Lung microvascular endothelial cell (primary cell): Measurements from ENCODE around the gene RILPL2. TPM values are rescaled to one million over a fixed set of nuclear protein-coding genes. Genes with fewer than 3 reads are reported as not detected.
"Not testable (repeated sequence)": the region's sequence is repeated elsewhere in the genome, so short reads cannot be mapped to it uniquely, and the experiment has no call there.

ENCODE experiments used
- DNase-seq, 2 donors: peaks; one replicate each; pipeline versions ENCODE4 v3.0.0 to v3.0.0-alpha.2; 2010; ENCODE audit warnings: low read depth in 2 of 2
- total RNA-seq: library from RNA; depleted of rRNA; stranded (reverse); fragments of >200 nt; gene quantifications from 2 replicates; pipeline ENCODE4 v1.2.1, GENCODE V29; 2014

The RILPL2 gene, protein sequence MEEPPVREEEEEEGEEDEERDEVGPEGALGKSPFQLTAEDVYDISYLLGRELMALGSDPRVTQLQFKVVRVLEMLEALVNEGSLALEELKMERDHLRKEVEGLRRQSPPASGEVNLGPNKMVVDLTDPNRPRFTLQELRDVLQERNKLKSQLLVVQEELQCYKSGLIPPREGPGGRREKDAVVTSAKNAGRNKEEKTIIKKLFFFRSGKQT
- total RNA-seq: 3.1 and 3.2 TPM in 2 replicates

DNA sequence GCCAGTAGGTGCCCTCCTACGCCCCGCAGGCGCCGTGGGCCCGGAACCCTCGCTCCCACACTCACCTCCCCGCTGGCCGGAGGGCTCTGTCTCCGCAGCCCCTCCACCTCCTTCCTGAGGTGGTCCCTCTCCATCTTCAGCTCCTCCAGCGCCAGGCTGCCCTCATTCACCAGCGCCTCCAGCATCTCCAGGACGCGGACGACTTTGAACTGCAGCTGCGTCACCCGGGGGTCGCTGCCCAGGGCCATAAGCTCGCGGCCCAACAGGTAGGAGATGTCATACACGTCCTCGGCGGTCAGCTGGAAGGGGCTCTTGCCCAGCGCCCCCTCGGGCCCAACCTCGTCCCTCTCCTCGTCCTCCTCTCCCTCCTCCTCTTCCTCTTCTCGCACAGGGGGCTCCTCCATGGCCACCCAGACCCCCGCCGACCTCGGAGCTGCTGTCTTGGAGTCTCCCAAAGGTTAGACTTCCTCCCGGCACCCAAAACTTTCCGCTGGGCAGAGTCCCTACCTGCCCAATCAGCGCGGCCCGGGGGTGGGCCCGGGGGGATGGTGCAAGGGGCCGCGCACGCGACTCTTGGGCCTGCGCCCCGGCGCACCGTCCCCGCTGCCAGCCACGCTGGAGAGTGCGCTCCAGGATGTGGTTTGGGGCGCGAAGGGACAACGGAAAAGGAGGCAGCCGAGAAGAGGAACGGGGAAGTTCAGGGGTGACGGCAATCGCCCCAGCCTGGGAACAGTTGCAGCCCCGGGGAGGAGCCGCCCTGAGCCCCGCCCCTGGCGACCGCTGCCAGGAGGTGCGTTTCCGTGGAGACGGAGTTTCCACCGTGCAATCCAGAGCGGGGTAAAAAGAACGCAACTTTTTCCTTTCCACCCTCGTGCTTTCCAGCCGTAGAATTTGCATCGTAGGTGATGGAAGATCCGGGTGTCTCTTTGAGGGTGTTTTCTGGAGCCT lies at the start of gene RILPL2:
Gene RILPL2, minus strand, starts transcription at position 668 of the 948 bp plus-strand sequence. Its CDS starts 264 bp downstream, at position 404.
- DNase-seq: peak; percentile 79 to 85

DNA sequence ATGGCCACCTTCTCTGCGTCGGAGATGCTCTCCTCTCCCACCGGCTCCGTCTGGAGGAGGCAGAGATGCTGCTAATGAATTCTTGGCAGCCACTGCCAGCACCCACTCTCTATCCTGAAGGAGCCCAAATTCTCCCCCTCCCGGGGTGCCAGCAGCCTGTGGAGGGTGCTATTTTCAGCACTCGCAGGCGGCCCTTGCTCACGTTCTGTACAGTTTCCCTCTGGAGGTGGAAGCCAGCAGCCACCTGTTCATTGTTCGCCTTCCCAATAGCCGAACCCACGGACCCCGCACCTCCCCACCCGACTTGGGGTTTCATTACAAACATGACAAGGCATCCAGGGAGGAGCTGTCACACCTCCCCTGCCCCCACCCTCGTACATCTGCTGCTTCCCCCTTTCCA lies 49.3 kb upstream of the RILPL2 start:
- no peak for DNase-seq

DNA sequence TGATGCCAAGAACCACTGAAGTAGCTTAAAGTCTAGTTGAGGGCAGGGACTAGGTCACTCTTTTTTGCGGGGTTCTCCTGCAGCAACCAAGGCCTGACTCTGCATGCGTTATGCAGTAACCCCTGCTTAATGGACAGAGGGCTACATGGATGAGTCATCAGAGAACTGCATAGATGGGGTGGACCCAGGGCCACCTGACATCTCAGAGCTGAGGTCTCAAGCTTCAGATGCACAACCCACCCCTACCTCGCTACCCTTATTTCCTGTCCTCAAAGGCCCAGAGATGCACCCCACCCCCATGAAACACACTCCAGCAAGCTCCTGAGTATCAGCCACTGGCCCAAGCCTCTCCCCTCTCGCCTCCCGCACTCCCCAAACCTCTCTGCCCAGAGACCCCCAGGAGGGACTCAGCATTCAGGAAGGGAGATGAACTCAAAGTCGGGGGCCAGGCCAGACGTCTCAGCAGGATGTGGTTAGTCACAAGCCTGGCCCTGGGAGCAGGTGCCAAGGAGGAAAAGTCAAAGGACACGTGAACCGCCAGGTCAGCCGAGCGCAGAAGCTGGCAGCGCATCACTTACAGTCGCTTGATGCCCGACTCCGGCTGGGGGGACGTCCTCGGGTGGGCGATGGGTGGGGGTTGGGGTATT lies 47.2 kb upstream of the RILPL2 start:
- no peak for DNase-seq

DNA sequence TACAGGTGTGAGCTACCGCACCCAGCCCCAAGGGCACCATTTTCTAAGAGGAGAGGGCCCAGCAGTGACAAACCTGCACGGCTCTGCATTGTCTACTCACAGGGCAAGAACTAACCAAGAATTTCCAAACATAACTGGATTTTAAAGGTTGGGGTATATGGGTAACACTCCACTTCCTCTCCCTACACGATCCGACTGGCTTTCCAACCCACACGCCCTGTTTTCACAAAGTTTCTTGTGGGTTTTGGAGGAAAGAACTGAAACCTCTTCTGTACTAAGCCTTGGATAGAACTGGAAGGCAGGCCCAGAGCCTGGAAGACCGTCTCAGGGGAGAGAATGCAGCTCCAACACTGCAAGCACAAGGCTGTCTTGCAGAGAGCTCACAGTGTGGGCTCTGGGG lies 46.4 kb upstream of the RILPL2 start:
- DNase-seq: no peak

DNA sequence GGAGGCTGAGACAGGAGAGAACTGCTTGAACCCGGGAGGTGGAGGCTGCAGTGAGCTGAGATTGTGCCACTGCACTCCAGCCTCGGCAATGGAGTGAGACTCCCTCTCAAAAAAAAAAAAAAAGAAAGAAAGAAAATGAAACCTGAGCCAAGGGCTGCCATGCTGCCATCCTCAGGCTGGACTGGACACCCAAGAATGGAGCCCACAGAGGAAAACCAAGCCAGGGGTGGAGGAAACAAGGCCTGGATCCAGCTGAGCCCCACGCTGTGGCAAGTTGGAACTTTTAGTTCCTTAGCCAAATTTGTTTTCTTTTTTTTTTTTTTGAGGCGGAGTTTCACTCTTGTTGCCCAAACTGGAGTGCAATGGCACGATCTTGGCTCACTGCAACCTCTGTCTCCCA lies 44.8 kb upstream of the RILPL2 start:
- DNase-seq: not testable (repeated sequence)

DNA sequence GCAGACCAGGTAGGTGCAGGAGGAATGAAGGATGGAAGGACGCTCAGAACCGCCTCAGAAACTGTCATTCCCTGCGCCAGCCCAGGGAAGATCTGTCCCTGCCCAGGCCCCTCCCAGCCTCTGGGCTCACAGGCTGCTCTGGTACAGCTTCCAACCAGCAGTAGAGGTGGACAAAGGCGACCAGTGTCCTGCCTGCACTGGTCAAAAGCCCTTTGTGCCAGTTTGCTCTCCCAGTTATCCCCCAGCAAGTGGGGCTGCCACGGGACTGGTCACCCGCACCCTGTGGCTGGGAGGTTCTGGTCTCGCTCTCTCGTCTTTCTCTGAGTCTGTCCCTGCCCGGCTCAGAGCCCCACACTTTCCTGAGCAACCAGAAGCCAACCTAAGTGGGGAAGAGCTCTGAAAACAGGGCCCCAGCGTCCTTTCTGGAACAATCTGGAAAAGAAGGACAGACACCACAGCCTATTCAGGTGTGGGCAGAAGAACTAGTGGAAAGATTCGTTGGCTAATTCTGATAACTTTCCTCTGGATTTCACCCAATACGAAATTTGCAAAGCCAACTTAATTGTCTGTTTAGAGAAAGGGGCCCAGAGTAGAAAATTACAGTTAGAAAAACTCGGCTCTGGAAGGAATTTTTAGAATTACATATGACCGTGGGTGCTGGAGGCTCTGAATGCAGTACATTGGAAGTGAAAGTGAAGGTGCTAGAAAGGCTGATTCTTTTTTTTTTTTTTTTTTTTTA lies 43.1 kb upstream of the RILPL2 start:
- peak in 1 of 2 donors; percentile 15 for DNase-seq

DNA sequence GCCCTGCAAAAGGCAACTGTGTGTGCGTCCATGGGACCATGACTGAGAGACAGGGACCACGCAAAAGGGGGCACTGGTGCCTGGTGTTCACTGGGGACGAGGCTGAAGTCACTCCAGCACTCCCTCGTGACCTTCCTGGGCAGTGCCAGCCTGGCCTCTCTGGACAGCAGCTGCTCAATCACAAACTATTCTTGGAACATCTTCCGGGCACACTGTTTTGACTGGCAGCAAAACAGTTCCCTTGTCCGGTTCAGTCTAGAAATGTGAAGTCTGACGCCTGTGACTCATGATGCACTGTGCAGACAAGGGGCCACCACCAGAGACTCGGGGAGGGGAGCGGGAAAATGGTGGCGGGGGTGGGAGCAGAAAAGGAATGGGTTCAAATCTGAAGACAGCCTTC lies 42.3 kb upstream of the RILPL2 start:
- DNase-seq: peak; percentile 89 to 92

DNA sequence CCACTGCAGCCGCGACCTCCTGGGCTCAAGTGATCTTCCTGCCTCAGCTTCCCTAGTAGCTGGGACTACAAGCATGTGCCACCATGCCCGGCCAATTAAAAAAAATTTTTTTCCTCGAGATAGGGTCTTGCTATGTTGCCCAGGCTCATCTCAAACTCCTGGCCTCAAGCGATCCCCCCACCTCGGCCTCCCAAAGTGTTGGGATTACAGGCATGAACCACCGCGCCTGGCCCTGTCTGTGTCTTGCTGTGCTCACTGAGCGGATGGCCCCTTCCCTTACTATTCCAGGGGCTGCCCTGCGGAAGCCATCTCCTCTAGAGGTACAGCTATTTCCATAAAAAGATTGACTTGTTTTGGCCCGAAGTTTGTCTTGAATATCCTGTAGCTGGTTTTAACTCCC lies 41.6 kb upstream of the RILPL2 start:
- DNase-seq: no peak

DNA sequence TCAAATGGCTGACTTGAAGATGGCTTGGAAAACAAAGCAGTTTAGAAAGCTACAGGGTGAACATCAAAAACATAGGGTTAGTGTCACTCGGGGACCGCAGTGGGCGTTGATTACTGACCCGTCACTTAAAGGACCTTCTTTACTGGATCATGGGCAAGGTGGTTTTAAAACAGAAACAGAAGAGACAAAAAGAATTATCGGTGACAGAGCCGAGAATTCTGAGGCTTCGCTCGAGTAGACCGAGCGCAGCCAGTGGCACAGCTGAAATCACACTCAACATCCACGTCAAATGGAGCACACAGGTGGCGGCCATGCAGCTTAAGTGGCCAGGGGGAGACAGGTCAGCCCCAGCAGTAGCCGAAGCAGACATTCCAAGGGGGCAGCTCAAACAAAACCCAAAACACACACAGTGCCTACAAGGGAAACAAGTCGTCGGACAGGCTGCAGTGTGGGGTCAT lies 38.8 kb upstream of the RILPL2 start:
- DNase-seq: no peak

DNA sequence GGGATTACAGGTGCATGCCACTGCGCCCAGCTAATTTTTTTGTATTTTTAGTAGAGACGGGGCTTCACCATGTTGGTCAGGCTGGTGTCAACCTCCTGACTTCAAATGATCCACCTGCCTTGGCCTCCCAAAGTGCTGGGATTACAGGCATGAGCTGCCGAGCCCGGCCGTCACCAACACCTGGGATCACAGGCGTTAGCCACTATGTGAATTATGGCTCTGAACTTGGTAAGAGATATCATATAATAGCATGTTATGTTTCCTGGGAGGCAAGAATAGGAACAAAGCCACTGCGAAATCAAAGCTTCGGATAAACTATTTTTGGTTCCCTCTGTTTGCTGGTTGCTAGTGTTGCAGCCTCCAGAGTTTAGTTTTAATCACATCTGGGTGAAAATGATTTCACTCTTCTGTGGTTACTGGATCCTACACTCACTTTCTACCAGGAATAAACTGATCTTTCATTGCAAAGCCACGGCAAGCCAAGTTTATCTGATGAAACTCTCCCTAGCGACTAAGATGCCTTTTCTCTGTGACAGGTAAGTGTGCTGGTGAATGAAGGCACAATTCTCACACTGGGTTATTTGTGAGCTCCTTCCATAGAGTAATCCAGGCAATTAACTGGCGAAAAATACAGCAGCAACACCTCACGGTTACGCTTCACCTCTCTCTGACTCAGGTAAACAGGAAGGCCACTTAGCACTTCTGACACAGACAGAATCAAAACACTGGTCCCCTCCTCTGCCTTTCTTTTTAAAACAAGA lies 38.2 kb upstream of the RILPL2 start:
- DNase-seq: no peak

DNA sequence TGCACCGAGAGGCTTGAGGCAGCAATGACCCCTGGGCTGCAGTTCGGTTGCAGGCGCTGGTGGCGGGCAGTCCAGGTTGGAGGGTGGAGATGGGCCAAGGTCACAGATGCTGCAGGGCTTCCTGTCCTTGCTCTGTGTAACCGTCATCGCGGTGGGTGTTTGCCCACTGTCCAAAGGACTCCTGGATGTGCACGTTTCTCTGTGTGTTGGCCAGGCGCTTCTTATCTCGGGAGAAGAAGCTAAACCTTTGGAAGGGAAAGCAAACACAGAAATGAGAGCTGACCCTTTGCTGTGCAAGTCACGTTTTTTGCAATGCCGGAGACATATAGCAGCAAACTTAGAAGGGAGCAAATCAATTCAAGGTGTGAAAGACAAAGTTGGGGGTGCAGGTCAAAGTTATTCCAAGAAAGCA lies 36.0 kb upstream of the RILPL2 start:
- DNase-seq: no peak

DNA sequence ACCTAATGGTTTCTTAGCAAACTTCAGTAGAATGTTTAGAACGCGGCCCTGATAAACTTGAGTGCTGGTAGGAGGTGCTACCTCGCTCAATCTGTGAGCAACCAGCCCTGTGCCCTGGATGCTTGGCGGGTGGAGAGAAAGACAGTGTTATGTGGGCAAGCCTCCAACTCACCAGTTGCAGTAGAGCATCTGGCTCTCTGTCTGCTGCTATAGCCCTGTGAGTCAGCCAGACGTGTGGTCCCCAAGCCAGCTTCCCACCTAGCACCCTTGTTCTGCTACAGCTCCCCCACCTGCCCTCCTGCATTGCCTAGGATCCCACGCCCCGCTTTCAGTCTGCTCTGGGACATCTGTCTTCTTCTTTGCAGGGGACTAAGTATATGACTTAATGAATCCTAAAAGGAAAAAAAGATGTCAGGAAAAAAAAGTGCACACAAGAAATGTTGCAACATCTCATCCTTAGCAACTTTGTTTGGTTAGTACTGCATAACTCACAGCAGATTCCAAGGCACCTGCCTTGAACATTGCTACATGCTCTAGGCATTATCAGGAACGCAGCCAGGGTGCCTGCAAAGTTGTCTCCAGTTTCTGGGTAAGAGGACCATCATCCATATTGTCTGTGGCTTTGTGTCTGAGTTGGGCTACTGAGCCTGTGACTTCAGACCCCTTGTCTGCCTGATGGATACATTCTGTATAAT lies 35.0 kb upstream of the RILPL2 start:
- no peak for DNase-seq

DNA sequence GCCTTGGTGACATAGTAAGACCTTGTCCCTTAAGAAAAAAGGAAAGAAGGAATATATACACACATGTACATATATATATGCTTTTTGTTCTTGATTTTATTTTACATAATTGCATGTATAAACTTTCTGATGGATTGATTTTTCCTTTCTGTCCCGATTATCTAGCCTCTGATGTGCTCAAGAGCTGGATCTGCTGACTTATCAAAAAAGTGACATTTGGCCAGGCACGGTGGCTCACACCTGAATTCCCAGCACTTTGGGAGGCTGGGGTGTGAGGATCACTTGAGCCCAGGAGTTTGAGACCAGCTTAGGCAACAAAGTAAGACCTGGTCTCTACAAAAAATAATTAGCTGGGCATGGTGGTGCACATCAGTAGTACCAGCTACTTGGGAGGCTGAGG lies 33.5 kb upstream of the RILPL2 start:
- DNase-seq: no peak

DNA sequence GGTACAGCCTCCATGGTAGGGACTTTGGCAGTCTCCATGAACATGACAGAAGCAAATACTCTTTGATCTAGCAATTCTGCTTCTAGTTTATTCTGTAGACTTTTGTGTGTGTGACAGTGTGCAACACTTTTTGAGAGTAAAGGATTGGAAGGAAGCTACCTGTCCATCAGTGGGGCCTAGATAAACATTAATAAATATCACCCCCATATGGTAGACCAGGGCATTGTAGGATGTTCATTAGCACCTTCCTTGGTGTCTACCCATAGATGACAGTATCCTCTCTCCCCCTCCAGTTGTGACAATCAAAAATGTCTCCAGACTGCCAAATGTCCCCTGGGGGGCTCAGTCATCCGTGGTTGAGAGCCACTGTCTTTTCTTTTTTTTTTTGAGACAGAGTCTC lies 32.3 kb upstream of the RILPL2 start:
- DNase-seq: no peak

DNA sequence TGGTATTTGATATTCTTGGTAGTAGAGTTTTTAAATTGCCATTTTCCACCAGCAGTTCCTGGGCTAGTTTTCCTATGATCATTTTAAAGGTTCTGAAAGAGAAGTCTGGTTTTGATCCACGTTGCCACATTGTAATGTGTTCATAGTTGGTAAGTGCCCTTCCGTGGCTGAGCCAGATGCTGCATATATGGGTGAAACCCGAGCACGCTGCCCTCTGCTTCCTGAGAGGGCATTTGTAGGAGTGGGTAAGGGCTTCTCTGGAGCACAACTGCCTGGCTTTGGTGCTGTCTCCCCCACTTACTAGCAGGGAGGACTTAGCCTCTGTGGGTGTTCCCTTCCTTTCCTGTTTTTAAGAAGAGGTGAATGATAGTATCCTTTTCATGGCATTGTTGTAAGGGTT lies 28.6 kb upstream of the RILPL2 start:
- peak in 1 of 2 donors; percentile 9 for DNase-seq

DNA sequence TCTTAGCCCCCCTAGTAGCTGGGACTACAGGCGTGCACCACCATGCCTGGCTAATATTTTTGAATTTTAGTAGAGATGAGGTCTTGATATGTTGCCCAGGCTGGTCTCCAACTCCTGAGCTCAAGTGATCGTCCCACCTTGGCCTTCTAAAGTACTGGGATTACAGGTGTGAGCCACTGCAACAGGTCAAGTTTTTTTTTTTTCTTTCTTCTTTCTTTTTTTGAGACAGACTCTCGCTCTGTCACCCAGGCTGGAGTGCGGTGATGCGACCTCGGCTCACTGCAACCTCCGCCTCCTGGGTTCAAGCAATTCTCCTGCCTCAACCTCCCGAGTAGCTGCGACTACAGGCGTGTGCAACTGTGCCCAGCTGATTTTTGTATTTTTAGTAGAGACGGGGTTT lies 26.7 kb upstream of the RILPL2 start:
- not testable (repeated sequence) for DNase-seq

DNA sequence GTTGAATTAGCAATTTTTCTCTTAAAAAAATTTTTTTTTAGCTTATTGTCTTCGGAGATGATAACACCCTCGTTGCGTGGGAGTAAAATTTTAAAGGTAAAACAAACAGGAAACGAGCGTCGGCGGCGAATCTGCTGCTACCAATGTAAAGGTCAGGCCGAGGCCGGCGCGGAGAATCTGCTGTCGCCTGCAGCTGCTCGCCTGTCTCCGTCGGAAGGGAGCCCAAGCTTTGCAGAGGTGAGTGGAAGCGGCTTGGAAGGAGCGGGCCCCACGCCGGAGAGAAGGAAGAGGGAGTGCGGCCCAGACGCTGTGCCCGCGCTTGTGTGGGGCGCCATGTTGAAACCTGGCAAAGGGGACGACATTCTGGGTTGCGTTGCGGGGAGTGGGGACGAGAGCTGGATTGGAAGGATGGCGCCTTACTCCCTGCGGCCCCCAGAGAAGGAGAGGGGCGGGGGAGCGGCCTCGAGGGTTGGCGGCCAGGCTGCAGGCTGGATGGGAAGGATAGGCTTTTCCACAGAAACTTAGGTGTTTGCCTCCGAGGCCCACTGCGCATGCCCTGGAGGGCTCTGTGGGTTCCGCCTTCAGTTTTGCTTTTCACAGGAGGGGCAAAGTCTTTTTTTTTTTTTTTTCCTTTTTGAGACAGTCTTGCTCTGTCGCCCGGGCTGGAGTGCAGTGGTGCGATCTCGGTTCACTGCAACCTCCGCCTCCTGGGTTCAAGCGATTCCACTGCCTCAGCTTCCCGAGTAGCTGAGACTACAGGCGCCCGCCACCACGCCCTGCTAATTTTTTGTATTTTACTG lies 21.7 kb upstream of the RILPL2 start, which contains the start of gene SNRNP35:
Gene SNRNP35, plus strand, starts transcription at position 160 of the 800 bp plus-strand sequence. CDS start 7,402 bp downstream, outside the sequence.
- DNase-seq: peak; percentile 87 to 92

DNA sequence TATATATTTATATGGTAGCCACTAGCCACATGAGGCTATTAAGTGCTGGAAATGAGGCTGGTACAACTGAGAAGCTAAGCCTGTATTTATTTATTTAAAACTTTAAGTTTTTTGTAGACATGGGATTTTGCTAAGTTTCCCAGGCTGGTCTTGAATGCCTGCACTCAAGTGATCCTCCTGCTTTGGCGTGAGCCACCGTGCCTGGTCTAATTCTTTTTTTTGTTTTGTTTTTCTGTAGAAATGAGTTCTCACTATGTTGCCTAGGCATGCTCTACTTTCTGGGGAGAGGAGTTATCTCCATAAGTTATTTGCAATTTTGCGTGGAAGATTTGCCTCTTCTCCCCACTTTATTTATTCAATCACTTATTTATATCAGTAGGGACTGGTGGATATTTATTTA lies 16.7 kb upstream of the RILPL2 start:
- DNase-seq: no peak

DNA sequence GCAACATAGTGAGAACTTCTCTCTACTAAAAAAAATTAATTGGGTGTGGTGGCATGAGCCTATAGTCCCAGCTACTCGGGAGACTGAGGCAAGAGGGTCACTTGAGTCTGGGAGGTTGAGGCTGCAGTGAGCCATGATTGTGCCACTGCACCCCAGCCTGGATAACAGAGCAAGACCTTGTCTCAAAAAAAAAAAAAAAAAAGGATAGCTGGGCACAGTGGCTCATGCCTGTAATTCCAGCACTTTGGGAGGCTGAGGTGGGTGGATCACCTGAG lies 15.7 kb upstream of the RILPL2 start:
- DNase-seq: not testable (repeated sequence)
